HEK293 (cell line): ENCODE measurements around the gene FFAR1.
A peak's percentile ranks its signal among the peaks of the same experiment; 100 is the strongest.

Source experiments
- CTCF ChIA-PET: fragments of 350-600 bp; formaldehyde crosslinking; extraction: SDS; loops from one replicate; lab custom pipeline; 2021; ENCODE audit warnings: antibody characterized with exemption; lab: Yijun Ruan, JAX
- POLR2A ChIA-PET: fragments of 300-600 bp; formaldehyde crosslinking; extraction: SDS; loops from one replicate; lab custom pipeline; 2020; ENCODE audit warnings: antibody characterized with exemption, inconsistent platforms; lab: Yijun Ruan, JAX
- H3K27ac ChIP-seq: fragments of 200-500 bp; sonication (Bioruptor generic); 2 replicates; pipeline ENCODE4 v1.5.1; 2014; ENCODE audit warnings: low read depth, low read length, control low read depth, inconsistent platforms; ENCODE audit errors: extremely low read depth
- H3K36me3 ChIP-seq, 2 experiments: fragments of 200-500 bp in 1 of 2; sonication (Bioruptor generic) in 1 of 2; 1 replicate in 1 of 2; 2 replicates in 1 of 2; pipeline ENCODE4 v1.5.1; 2014 to 2017; ENCODE audit warnings: inconsistent platforms in 2 of 2, low read length in 2 of 2; ENCODE audit not compliant: control insufficient read depth in 2 of 2, insufficient read depth in 1 of 2
- H3K4me1 ChIP-seq: fragments of 200-500 bp; sonication (Bioruptor generic); 2 replicates; pipeline ENCODE4 v1.5.1; 2014; ENCODE audit warnings: mild to moderate bottlenecking, low read length, inconsistent platforms; ENCODE audit not compliant: control insufficient read depth, insufficient read depth
- H3K4me3 ChIP-seq: 2 replicates; pipeline ENCODE4 v1.5.1; 2011; ENCODE audit warnings: low read depth, mild to moderate bottlenecking, control low read depth, low read length, moderate library complexity
- H3K9me3 ChIP-seq: fragments of 200-500 bp; sonication (Bioruptor generic); 2 replicates; pipeline ENCODE4 v1.5.1; 2014; ENCODE audit warnings: low read depth, low read length, inconsistent platforms; ENCODE audit not compliant: control insufficient read depth, insufficient read depth
- HOXC10 ChIP-seq: sonication (generic); formaldehyde crosslinking; IDR thresholded peaks from 2 replicates; pipeline ENCODE4 v1.8.1; 2023; ENCODE audit warnings: mild to moderate bottlenecking, missing genetic modification reagents
- KLF10 ChIP-seq: fragments of 450-650 bp; IDR thresholded peaks from 2 replicates; pipeline ENCODE4 v1.5.1; 2018; ENCODE audit warnings: missing biosample characterization, mild to moderate bottlenecking, missing genetic modification characterization
- SALL2 ChIP-seq: fragments of 450-650 bp; formaldehyde crosslinking; IDR thresholded peaks from 2 replicates; pipeline ENCODE4 v1.5.0; 2017; ENCODE audit warnings: missing biosample characterization, mild to moderate bottlenecking, missing genetic modification characterization, borderline replicate concordance
- SCRT2 ChIP-seq: fragments of 450-650 bp; formaldehyde crosslinking; IDR thresholded peaks from 2 replicates; pipeline ENCODE4 v1.5.1; 2016; ENCODE audit warnings: missing biosample characterization, missing genetic modification characterization
- SP7 ChIP-seq: fragments of 450-650 bp; formaldehyde crosslinking; IDR thresholded peaks from 2 replicates; pipeline ENCODE4 v1.5.1; 2016; ENCODE audit warnings: missing biosample characterization, missing genetic modification characterization
- YY2 ChIP-seq: fragments of 450-650 bp; formaldehyde crosslinking; IDR thresholded peaks from 2 replicates; pipeline ENCODE4 v1.5.1; 2016; ENCODE audit warnings: missing biosample characterization, missing genetic modification characterization
- ZBTB17 ChIP-seq: fragments of 450-650 bp; formaldehyde crosslinking; IDR thresholded peaks from 2 replicates; pipeline ENCODE4 v1.5.1; 2016; ENCODE audit warnings: missing biosample characterization, missing genetic modification characterization
- ZBTB21 ChIP-seq: fragments of 450-650 bp; formaldehyde crosslinking; IDR thresholded peaks from 2 replicates; pipeline ENCODE4 v1.5.1; 2017; ENCODE audit warnings: missing biosample characterization, missing genetic modification characterization
- ZNF121 ChIP-seq: fragments of 450-650 bp; formaldehyde crosslinking; IDR thresholded peaks from 2 replicates; pipeline ENCODE4 v1.5.1; 2016; ENCODE audit warnings: missing biosample characterization, missing genetic modification characterization
- ZNF155 ChIP-seq: fragments of 450-650 bp; formaldehyde crosslinking; IDR thresholded peaks from 2 replicates; pipeline ENCODE4 v1.5.1; 2016; ENCODE audit warnings: missing biosample characterization, missing genetic modification characterization
- ZNF26 ChIP-seq: fragments of 450-650 bp; formaldehyde crosslinking; IDR thresholded peaks from 2 replicates; pipeline ENCODE4 v1.5.1; 2016; ENCODE audit warnings: missing biosample characterization, missing genetic modification characterization
- ZNF335 ChIP-seq: fragments of 450-650 bp; formaldehyde crosslinking; conservative IDR thresholded peaks from 2 replicates; pipeline ENCODE4 v1.5.1; 2016; ENCODE audit warnings: missing biosample characterization, missing genetic modification characterization
- ZNF510 ChIP-seq: fragments of 450-650 bp; formaldehyde crosslinking; IDR thresholded peaks from 2 replicates; pipeline ENCODE4 v1.5.1; 2018; ENCODE audit warnings: mild to moderate bottlenecking, missing genetic modification characterization, missing biosample characterization; ENCODE audit not compliant: insufficient replicate concordance
- ZNF544 ChIP-seq: fragments of 450-650 bp; formaldehyde crosslinking; IDR thresholded peaks from 2 replicates; pipeline ENCODE4 v1.5.0; 2017; ENCODE audit warnings: missing biosample characterization, missing genetic modification characterization
- ZNF549 ChIP-seq: fragments of 450-650 bp; IDR thresholded peaks from 2 replicates; pipeline ENCODE4 v1.5.1; 2018; ENCODE audit warnings: missing biosample characterization, missing genetic modification characterization, mild to moderate bottlenecking, inconsistent platforms, moderate library complexity
- ZNF658 ChIP-seq: fragments of 450-650 bp; formaldehyde crosslinking; IDR thresholded peaks from 2 replicates; pipeline ENCODE4; 2016; ENCODE audit warnings: missing biosample characterization, missing genetic modification characterization
- ZNF843 ChIP-seq: fragments of 450-650 bp; formaldehyde crosslinking; IDR thresholded peaks from 2 replicates; pipeline ENCODE4 v1.5.1; 2016; ENCODE audit warnings: missing biosample characterization, missing genetic modification characterization
- TF ChIP-seq, protein P1 (sequence below): fragments of 450-650 bp; formaldehyde crosslinking; IDR thresholded peaks from 2 replicates; pipeline ENCODE4 v1.5.1; 2016; ENCODE audit warnings: missing biosample characterization, missing genetic modification characterization
- TF ChIP-seq, protein P2 (sequence below): fragments of 450-650 bp; formaldehyde crosslinking; IDR thresholded peaks from 2 replicates; pipeline ENCODE4 v1.5.1; 2016; ENCODE audit warnings: missing biosample characterization, missing genetic modification characterization
- TF ChIP-seq, protein P3 (sequence below): fragments of 450-650 bp; formaldehyde crosslinking; IDR thresholded peaks from 2 replicates; pipeline ENCODE4 v1.5.1; 2016; ENCODE audit warnings: missing biosample characterization, missing genetic modification characterization, low read depth

FFAR1 gene

DNA sequence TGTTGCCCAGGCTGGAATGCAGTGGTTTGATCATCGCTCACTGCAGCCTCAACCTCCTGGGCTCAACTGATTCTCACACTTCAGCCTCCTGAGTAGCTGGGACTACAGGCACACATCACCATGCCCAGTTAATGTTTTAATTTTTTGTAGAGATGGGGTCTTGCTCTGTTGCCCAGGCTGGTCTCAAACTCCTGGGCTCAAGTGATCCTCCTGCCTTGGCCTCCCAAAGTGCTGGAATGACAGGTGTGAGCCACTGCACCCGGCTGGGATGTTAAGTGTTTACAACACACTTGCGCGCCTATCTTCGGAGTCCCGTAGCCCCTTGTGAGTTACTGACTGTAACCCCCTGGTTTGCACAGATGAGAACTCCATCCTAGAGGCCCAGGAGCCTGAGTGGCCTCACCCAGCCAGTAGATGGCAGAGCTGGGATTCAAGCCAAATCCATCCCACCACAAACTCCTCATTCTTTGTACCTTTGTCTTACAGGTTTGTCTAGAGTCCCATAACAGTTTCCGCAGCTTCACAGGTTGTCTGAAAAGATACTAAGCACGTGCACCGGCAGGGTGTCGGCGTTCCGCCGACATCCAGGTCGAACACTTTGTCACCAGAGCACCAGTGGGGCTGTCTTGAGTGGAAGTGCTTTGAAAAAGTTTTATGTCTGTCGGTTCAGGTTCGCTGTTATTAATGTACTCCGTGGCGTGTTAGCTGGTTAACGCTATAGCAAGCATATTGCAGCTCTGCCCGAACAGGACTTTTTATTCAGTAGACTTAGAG lies 41.0 kb upstream of the FFAR1 start:
- no peaks in the 10 kb centered on the region for H3K9me3 ChIP-seq
- H3K4me3 ChIP-seq, result no peak overlapping the region
- ChIA-PET CTCF (interaction anchor here (0.7 to 2.3 kb wide), 19 partner anchors 9 to 440 kb away, joined by 3 to 11 read pairs (median 4); no protein-coding TSS in a partner anchor), POLR2A (no interaction called here)
- no peaks in the 10 kb centered on the region for H3K36me3 ChIP-seq
- no peaks in the 10 kb centered on the region for H3K4me1 ChIP-seq
- TF ChIP-seq, protein P1, sequence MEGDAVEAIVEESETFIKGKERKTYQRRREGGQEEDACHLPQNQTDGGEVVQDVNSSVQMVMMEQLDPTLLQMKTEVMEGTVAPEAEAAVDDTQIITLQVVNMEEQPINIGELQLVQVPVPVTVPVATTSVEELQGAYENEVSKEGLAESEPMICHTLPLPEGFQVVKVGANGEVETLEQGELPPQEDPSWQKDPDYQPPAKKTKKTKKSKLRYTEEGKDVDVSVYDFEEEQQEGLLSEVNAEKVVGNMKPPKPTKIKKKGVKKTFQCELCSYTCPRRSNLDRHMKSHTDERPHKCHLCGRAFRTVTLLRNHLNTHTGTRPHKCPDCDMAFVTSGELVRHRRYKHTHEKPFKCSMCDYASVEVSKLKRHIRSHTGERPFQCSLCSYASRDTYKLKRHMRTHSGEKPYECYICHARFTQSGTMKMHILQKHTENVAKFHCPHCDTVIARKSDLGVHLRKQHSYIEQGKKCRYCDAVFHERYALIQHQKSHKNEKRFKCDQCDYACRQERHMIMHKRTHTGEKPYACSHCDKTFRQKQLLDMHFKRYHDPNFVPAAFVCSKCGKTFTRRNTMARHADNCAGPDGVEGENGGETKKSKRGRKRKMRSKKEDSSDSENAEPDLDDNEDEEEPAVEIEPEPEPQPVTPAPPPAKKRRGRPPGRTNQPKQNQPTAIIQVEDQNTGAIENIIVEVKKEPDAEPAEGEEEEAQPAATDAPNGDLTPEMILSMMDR (tag by site-specific recombination), result peak; percentile 80
- TF ChIP-seq ZNF335 (tag by site-specific recombination), result no peak
- TF ChIP-seq ZBTB17 (tag by site-specific recombination), result peak; percentile 84
- peak; percentile 100 for TF ChIP-seq ZNF121 (tag by site-specific recombination)
- TF ChIP-seq SALL2 (tag by site-specific recombination), result peak; percentile 13; the same call in 1 of the 2 replicates
- no peak for TF ChIP-seq SCRT2 (tag by site-specific recombination)
- TF ChIP-seq YY2 (tag by site-specific recombination), result no peak
- TF ChIP-seq ZNF843 (tag by site-specific recombination), result no peak
- TF ChIP-seq ZNF544, result no peak
- TF ChIP-seq ZNF510 (tag by site-specific recombination), result no peak
- H3K27ac ChIP-seq, result no peak overlapping the region

DNA sequence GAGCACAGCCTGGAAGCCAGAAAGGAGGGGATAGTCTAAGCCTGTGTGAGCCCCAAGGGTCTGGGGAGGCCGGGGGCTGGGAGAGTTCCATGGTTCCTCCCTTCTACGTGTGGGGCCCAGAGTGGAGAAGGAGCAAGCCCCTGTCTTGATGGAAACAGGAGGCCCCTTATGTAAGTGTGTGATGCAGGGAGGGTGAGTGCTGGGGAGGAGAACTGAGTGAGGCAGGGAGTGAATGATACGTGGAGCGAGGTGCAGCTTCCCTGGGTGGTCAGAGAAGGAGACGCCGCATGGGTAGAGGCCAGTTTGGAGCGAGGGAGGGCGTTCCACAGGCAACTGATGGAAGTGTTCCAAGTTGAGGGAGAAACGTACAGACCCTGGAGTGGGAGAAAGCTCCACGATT lies 39.8 kb upstream of the FFAR1 start:
- no peaks in the 10 kb centered on the region for H3K9me3 ChIP-seq
- CTCF ChIA-PET, result interaction anchor here (0.6 to 2.4 kb wide), 7 partner anchors 8 to 604 kb away, joined by 3 to 11 read pairs (median 7); no protein-coding TSS in a partner anchor
- no peak overlapping the region for H3K27ac ChIP-seq
- TF ChIP-seq, protein P2, sequence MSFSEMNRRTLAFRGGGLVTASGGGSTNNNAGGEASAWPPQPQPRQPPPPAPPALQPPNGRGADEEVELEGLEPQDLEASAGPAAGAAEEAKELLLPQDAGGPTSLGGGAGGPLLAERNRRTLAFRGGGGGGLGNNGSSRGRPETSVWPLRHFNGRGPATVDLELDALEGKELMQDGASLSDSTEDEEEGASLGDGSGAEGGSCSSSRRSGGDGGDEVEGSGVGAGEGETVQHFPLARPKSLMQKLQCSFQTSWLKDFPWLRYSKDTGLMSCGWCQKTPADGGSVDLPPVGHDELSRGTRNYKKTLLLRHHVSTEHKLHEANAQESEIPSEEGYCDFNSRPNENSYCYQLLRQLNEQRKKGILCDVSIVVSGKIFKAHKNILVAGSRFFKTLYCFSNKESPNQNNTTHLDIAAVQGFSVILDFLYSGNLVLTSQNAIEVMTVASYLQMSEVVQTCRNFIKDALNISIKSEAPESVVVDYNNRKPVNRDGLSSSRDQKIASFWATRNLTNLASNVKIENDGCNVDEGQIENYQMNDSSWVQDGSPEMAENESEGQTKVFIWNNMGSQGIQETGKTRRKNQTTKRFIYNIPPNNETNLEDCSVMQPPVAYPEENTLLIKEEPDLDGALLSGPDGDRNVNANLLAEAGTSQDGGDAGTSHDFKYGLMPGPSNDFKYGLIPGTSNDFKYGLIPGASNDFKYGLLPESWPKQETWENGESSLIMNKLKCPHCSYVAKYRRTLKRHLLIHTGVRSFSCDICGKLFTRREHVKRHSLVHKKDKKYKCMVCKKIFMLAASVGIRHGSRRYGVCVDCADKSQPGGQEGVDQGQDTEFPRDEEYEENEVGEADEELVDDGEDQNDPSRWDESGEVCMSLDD, result no peak
- TF ChIP-seq ZNF549 (tag by site-specific recombination), result no peak
- TF ChIP-seq ZNF155 (tag by site-specific recombination), result no peak
- TF ChIP-seq, protein P3, sequence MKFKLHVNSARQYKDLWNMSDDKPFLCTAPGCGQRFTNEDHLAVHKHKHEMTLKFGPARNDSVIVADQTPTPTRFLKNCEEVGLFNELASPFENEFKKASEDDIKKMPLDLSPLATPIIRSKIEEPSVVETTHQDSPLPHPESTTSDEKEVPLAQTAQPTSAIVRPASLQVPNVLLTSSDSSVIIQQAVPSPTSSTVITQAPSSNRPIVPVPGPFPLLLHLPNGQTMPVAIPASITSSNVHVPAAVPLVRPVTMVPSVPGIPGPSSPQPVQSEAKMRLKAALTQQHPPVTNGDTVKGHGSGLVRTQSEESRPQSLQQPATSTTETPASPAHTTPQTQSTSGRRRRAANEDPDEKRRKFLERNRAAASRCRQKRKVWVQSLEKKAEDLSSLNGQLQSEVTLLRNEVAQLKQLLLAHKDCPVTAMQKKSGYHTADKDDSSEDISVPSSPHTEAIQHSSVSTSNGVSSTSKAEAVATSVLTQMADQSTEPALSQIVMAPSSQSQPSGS (tag by site-specific recombination), result no peak
- no peak for TF ChIP-seq ZBTB21 (tag by site-specific recombination)
- no peak for TF ChIP-seq KLF10 (tag by site-specific recombination)
- TF ChIP-seq HOXC10, result no peak
- TF ChIP-seq ZNF26, result no peak
- no peak for TF ChIP-seq ZNF658 (tag by site-specific recombination)
- TF ChIP-seq SP7, result no peak
- TF ChIP-seq, all 188 proteins: peak for 0
- no peaks in the 10 kb centered on the region for H3K36me3 ChIP-seq
- POLR2A ChIA-PET, result no interaction called here
- H3K4me1 ChIP-seq, result no peaks in the 10 kb centered on the region
- H3K4me3 ChIP-seq, result no peak overlapping the region
